ENCODE results near the gene ERCC4.
"Not testable (repeated sequence)": the region's sequence is repeated elsewhere in the genome, so short reads cannot be mapped to it uniquely, and the experiment has no call there.

ERCC4 gene

GRCh38 chr16:13919683-13920509, at the start of gene ERCC4:
Gene ERCC4 (plus strand): TSS chr16:13920154. CDS start chr16:13920166, 12 bp downstream.
- peak; percentile 98 for DNase-seq

GRCh38 chr16:13873835-13874438, 46.0 kb upstream of the ERCC4 start:
- DNase-seq = no peak

GRCh38 chr16:13875614-13876284, 44.2 kb upstream of the ERCC4 start:
- DNase-seq = no peak

- DNase-seq = no peak
These were observed 36.7 kb upstream of the ERCC4 start for GRCh38 chr16:13883276-13883675.

GRCh38 chr16:13883881-13884280, 36.1 kb upstream of the ERCC4 start:
- no peak for DNase-seq

- no peak for DNase-seq
These were observed 34.3 kb upstream of the ERCC4 start for GRCh38 chr16:13885700-13886099.

GRCh38 chr16:13886608-13887007, 33.3 kb upstream of the ERCC4 start:
- no peak for DNase-seq

GRCh38 chr16:13889323-13889722, 30.6 kb upstream of the ERCC4 start:
- DNase-seq = not testable (repeated sequence)

- DNase-seq = no peak
These were observed 27.7 kb upstream of the ERCC4 start for GRCh38 chr16:13892301-13892700.

- DNase-seq = no peak
These were observed 24.4 kb upstream of the ERCC4 start for GRCh38 chr16:13895516-13895915.

GRCh38 chr16:13896543-13897182, 23.3 kb upstream of the ERCC4 start:
- no peak for DNase-seq

- no peak for DNase-seq
These were observed 22.1 kb upstream of the ERCC4 start for GRCh38 chr16:13897806-13898205.

- DNase-seq = no peak
These were observed 21.7 kb upstream of the ERCC4 start for GRCh38 chr16:13898233-13898632.

- no peak for DNase-seq
These were observed 17.9 kb upstream of the ERCC4 start for GRCh38 chr16:13902052-13902451.

GRCh38 chr16:13902677-13903076, 17.3 kb upstream of the ERCC4 start:
- no peak for DNase-seq

GRCh38 chr16:13904179-13904691, 15.7 kb upstream of the ERCC4 start:
- no peak for DNase-seq

- DNase-seq = peak; percentile 57
These were observed 15.1 kb upstream of the ERCC4 start for GRCh38 chr16:13904822-13905221.

- DNase-seq = no peak
These were observed 13.5 kb upstream of the ERCC4 start for GRCh38 chr16:13906168-13907089.

- no peak for DNase-seq
These were observed 12.5 kb upstream of the ERCC4 start for GRCh38 chr16:13907431-13907830.

GRCh38 chr16:13909069-13909468, 10.9 kb upstream of the ERCC4 start:
- DNase-seq = no peak

GRCh38 chr16:13909872-13910303, 10.1 kb upstream of the ERCC4 start:
- DNase-seq = no peak

- DNase-seq = no peak
These were observed 8.6 kb upstream of the ERCC4 start for GRCh38 chr16:13911306-13911705.

Measured in activated CD8-positive, alpha-beta memory T cell treated with anti-CD3 and anti-CD28 coated beads, Interleukin-2, amount 50 U/mL, for 48 hours (primary cell).